Measurements from ENCODE around the gene POLR3A. TPM values are rescaled to one million over a fixed set of nuclear protein-coding genes. Genes with fewer than 3 reads are reported as not detected.

POLR3A gene
- total RNA-seq, 1 experiment from 2014 or later, result 14.9 TPM

DNA sequence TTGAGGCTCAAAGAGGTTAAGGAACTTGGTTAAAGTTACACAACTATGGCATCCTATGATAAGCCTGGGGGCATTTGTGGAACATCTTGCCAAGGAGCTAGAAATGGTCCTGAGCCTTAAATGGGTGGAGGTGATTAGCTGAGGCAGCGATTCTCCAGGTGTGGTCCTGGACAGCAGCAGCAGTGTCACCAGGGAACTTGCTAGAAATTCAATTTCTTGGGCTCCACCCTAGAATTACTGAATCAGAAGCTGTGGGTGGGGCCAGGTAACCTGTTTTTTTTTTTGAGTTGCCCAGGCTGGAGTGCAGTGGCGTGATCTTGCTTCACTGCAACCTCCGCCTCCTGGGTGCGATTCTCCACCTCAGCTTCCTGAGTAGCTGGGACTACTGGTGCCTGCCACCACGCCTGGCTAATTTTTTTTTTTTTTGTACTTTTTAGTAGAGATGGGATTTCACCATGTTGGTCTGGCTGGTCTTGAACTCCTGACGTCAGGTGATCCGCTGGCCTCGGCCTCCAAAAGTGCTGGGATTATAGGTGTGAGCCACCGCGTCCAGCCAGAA is 17.5 kb upstream of the POLR3A start:
- TF ChIP-seq, protein P1, sequence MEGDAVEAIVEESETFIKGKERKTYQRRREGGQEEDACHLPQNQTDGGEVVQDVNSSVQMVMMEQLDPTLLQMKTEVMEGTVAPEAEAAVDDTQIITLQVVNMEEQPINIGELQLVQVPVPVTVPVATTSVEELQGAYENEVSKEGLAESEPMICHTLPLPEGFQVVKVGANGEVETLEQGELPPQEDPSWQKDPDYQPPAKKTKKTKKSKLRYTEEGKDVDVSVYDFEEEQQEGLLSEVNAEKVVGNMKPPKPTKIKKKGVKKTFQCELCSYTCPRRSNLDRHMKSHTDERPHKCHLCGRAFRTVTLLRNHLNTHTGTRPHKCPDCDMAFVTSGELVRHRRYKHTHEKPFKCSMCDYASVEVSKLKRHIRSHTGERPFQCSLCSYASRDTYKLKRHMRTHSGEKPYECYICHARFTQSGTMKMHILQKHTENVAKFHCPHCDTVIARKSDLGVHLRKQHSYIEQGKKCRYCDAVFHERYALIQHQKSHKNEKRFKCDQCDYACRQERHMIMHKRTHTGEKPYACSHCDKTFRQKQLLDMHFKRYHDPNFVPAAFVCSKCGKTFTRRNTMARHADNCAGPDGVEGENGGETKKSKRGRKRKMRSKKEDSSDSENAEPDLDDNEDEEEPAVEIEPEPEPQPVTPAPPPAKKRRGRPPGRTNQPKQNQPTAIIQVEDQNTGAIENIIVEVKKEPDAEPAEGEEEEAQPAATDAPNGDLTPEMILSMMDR (conservative IDR thresholded peaks at IDR 0.05), result no peak
- no peak for TF ChIP-seq EZH2 (IDR thresholded peaks at IDR 0.05; ENCODE audit: low read depth)
- Histone ChIP-seq H3K79me2 (ENCODE audit: low read depth) (no peaks in the 10 kb centered on the region), H3F3A (ENCODE audit: insufficient read depth, low read depth) (peaks cover 47% of the 10 kb centered on the region), H3K36me3 (ENCODE audit: low read depth) (peaks cover 2% of the 10 kb centered on the region; the same call in 1 of the 2 replicates), H4K20me1 (ENCODE audit: insufficient read depth) (peaks cover 34% of the 10 kb centered on the region), H3K4me1 (replicated peaks; ENCODE audit: insufficient read depth) (no peaks in the 10 kb centered on the region), H3K27ac (no peak overlapping the region), H3K9me2 (ENCODE audit: insufficient read depth) (no peaks in the 10 kb centered on the region), H3K4me3 (no peak overlapping the region), H3K4me2 (no peak overlapping the region), H3K9me3 (ENCODE audit: insufficient read depth, low read depth) (no peaks in the 10 kb centered on the region), H3K27me3 (ENCODE audit: insufficient read depth, low read depth) (no peaks in the 10 kb centered on the region), H2AFZ (no peak overlapping the region)
- DNase-seq, result no peak
- intact Hi-C loops (cut with micrococcal nuclease; ENCODE audit: unreplicated experiment), result loop anchor here (1.0 to 10.0 kb wide), 5 partner anchors 256 to 1149 kb away; no protein-coding TSS in a partner anchor
- BruUV-seq (replicated peaks), result no TSS peak
- CTCF ChIA-PET, result interaction anchor here (0.5 to 1.4 kb wide), 5 partner anchors 13 to 1218 kb away, joined by 3 to 8 read pairs (median 5); no protein-coding TSS in a partner anchor
- POLR2A ChIA-PET (ENCODE audit: unreplicated experiment), result no interaction called here

DNA sequence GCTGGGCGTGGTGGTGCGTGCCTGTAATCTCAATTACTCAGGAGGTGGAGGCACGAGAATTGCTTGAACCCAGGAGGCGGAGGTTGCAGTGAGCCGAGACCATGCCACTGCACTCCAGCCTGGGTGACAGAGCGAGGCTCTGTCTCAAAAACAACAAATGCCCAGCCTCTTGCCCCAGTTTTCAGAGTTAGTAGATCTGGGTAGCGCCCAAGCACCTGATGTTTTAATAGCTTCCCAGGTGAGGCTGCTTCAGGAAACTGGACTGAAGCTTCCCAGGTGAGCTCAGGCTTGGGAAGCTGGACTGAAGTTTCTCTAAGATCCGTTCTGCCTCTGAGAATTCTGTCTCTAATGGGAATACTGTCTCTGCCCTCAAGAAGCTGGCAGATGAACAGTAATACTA is 16.5 kb upstream of the POLR3A start:
- no peak overlapping the region for H3K4me2 ChIP-seq
- peaks cover 11% of the 10 kb centered on the region for H3K36me3 ChIP-seq (ENCODE audit: low read depth)
- H3K4me1 ChIP-seq (replicated peaks; ENCODE audit: insufficient read depth), result no peaks in the 10 kb centered on the region
- intact Hi-C loops (cut with micrococcal nuclease; ENCODE audit: unreplicated experiment), result loop anchor here (2.0 to 10.0 kb wide), 4 partner anchors 256 to 1025 kb away; no protein-coding TSS in a partner anchor
- peaks cover 43% of the 10 kb centered on the region for H4K20me1 ChIP-seq (ENCODE audit: insufficient read depth)
- ChIA-PET CTCF (interaction anchor here (0.5 kb wide), 1 partner anchor 28 kb away, joined by 4 read pairs; no protein-coding TSS in a partner anchor), POLR2A (ENCODE audit: unreplicated experiment) (interaction anchor here (0.7 kb wide), 1 partner anchor 300 kb away, joined by 17 read pairs; no protein-coding TSS in a partner anchor)
- no peak overlapping the region for H2AFZ ChIP-seq
- H3K9me3 ChIP-seq (ENCODE audit: insufficient read depth, low read depth), result no peaks in the 10 kb centered on the region
- H3K4me3 ChIP-seq, result no peak overlapping the region
- no peak for DNase-seq
- TF ChIP-seq, protein P1 (conservative IDR thresholded peaks at IDR 0.05), result no peak
- no peak for TF ChIP-seq EZH2 (IDR thresholded peaks at IDR 0.05; ENCODE audit: low read depth)
- no peaks in the 10 kb centered on the region for H3K9me2 ChIP-seq (ENCODE audit: insufficient read depth)
- no TSS peak for BruUV-seq (replicated peaks)
- no peaks in the 10 kb centered on the region for H3K27me3 ChIP-seq (ENCODE audit: insufficient read depth, low read depth)
- no peaks in the 10 kb centered on the region for H3K79me2 ChIP-seq (ENCODE audit: low read depth)
- H3F3A ChIP-seq (ENCODE audit: insufficient read depth, low read depth), result peaks cover 56% of the 10 kb centered on the region
- no peak overlapping the region for H3K27ac ChIP-seq

DNA sequence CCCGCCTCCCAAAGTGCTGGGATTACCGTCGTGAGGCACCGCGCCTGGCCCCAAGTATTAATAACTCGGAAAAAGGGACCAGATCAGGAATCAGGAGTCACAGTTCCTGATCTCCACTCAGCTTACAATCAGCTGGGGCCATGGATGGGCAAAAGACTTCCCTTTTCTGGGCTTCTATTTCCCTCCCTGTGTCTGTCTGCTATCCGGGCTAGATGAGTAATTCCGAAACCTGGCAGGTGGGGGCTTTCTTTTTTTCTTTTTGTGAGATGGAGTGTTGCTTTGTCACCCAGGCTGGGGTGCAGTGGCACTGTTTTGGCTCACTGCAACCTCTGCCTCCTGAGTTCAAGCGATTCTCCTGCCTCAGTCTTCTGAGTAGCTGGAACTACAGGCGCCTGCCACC is 15.9 kb upstream of the POLR3A start:
- Histone ChIP-seq H3K9me2 (ENCODE audit: insufficient read depth) (no peaks in the 10 kb centered on the region), H3K27me3 (ENCODE audit: insufficient read depth, low read depth) (no peaks in the 10 kb centered on the region), H4K20me1 (ENCODE audit: insufficient read depth) (peaks cover 49% of the 10 kb centered on the region), H3K79me2 (ENCODE audit: low read depth) (peaks cover 6% of the 10 kb centered on the region; the same call in 1 of the 2 replicates), H3K4me3 (no peak overlapping the region), H2AFZ (no peak overlapping the region), H3K4me1 (replicated peaks; ENCODE audit: insufficient read depth) (no peaks in the 10 kb centered on the region), H3K36me3 (ENCODE audit: low read depth) (peaks cover 17% of the 10 kb centered on the region), H3K27ac (no peak overlapping the region), H3K9me3 (ENCODE audit: insufficient read depth, low read depth) (no peaks in the 10 kb centered on the region), H3F3A (ENCODE audit: insufficient read depth, low read depth) (peaks cover 62% of the 10 kb centered on the region), H3K4me2 (no peak overlapping the region)
- intact Hi-C loops (cut with micrococcal nuclease; ENCODE audit: unreplicated experiment), result loop anchor here (5.0 to 10.0 kb wide), 3 partner anchors 257 to 922 kb away; no protein-coding TSS in a partner anchor
- ChIA-PET CTCF (no interaction called here), POLR2A (ENCODE audit: unreplicated experiment) (no interaction called here)
- no peak for TF ChIP-seq EZH2 (IDR thresholded peaks at IDR 0.05; ENCODE audit: low read depth)
- TF ChIP-seq, protein P1 (conservative IDR thresholded peaks at IDR 0.05), result no peak
- no TSS peak for BruUV-seq (replicated peaks)
- no peak for DNase-seq
